OCI-M2 (cell line): Measurements from ENCODE around the gene KCNC3.

Experiments
- DNase-seq: peaks from one replicate; lab custom pipeline; 2025; ENCODE audit not compliant: unreplicated experiment; lab: John Stamatoyannopoulos, UW

KCNC3 gene

DNA sequence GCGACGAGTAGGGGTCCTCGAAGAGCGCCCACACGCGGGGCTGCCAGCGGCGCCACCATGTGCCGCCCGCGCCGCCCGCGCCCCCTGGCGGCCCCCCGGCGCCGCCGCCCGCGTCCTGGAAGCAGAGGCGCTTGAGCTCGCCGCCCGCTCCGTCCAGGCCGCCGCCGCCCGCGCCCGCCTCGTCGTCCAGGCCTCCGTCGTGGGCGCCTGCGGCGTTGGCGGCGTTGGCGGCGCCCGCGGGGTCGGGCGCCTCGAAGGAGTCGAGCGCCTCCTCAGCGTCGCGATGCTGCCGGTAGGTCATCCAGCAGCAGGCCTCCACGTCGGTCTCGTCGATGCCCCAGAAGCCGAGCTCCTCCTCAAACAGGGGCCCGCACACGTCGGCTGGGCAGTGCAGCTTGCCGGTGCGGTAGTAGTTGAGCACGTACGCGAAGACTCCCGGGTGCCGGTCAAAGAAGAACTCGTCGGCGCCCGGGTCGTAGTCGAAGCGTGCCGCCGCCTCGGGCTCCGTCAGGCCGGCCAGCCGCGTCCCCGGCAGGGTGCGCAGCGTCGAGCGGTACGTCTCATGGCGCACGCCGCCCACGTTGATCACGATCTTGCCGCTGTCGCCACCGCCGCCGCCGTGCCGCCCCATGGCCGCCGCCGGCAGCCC lies 829 bp downstream of the KCNC3 start:
- DNase-seq: no peak

DNA sequence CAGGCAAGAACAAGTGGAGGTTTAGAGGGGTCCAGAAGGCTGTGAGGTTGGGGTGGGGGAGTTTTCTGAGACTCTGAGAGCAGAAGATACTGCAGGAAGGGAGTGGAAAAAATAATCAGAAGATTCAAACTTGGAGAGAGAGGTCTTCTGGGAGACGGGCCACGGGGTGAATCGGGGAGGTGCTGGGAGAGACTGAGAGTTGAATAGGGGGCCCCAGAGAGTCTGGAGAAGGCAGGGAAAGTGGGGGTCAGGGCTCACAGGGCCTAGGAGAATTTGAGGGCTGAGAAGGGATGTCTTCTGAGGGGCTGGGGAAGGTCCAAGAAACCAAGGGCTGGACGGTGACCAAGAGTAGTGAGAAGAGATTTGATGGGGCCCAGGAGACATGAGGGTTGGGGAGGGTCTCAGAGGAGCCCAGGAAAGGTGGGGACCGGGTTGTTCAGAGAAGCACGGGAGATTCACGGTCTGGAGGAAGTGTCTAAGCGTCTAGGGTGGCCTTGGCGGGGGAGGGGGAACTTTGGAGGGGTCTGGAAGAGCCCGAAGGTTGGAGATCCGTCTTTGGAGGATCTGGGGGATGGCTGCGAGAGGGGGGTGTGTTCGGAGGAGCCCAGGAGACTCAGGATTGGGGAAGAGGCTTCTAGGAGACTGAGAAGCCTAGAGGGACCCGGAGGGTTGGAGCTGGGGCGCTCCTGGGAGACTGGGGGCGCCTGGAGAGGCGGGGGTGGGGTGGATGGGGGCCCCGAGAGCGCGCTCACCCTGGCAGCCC lies 1.5 kb downstream of the KCNC3 start:
- no peak for DNase-seq

DNA sequence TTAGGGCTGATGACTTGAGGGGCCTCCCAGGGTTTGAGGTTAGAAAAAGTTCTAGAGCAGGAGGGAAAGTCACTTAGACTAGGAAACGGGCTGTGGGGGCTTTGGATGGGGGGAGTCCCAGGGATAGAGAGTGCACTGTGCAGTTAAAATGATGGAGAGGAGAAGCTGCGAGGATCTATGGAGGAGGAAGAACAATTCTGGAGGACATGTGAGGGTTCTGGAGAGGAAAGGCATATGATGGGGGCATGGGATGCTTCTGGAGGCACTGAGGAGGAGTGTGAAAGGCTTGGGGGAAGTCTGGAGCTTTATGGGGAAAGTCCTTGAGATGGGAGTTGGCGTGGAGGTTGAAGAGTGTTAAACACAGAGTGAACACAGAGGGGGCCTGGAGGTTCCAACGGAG lies 2.2 kb downstream of the KCNC3 start:
- no peak for DNase-seq

DNA sequence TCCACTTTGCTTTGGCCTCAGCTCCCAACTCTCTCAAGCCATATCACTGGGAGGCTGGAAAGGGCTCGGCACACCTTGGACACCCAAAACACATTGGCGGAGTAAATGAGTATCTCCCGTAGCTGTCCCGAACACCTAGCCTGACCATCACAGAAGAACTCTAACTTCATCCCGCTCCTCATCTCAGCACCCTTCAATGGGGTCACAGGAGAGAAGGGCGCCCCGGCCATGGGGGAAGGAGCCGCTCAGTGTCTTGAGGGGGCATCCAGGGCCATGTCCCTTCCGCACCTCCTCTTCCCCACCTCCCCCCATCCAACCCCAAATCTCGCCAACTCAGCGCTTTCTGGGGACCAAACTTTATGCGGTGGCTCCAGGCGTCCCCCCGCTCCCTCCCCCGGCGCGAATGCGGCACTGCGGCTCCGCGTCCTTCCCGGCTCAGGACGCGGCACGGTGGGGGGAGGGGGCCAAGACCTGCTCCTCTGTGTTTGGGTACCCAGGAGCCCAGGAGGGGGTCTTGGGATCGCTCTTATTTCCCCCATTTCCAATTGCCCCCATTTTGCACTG lies 3.0 kb downstream of the KCNC3 start:
- DNase-seq: no peak

DNA sequence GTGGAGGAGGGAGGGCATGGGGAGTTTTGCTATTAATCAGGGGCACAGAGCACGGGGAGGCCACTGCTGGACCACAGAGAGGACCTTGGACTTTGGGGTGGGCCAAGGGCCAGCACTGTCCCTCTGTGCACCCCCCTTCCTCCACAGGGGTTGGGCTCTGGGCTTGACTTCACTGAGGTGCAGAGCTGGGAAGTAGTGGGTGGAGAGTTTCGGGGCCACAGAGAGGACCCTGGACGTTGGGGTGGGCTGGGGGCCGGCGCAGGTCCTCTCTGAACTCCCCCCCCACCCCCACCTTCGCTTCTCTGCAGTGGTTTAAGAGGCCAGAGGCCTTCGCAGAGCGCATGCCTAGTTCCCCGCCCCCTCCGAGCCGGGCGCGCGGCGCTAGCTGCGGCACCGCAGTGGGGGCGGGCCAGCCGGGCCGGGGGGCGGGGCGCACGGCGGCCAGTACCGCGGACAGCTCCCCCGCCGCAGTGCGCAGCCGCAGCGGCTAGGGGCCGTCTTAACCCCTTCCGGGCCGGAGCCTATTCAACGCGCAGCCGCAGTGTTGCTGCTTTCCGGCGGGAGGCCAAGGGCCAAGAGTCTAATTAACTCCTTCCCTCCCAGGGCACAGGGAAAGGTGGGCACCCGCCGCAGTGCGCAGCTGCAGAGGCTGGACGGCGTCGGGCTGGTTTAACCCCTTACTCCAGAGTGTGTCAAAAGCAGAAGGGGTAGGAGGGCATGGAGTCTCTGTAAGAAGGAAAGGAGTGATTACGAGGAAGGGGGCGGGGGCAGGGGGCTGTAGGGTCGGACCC lies 3.7 kb downstream of the KCNC3 start:
- no peak for DNase-seq

DNA sequence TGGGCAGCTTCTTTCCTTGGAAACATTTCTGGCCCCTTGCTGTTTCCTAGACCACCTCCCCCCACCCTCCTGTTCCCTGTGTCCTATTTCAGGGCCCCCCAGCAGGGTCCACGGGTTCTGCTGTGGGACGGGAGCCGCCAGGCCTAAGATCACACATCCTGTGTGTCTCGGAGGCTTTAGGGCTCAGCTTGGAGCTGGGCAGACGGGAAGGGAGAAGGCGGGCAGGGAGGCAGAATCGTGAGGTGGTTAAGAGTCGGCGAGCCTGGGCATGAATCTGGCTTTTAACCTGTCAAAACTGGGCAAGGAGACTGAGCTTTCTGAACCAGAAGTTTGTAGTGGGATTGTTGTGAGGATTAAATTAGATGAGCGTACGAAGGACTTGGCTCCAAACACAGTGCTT lies 4.8 kb downstream of the KCNC3 start:
- DNase-seq: no peak

DNA sequence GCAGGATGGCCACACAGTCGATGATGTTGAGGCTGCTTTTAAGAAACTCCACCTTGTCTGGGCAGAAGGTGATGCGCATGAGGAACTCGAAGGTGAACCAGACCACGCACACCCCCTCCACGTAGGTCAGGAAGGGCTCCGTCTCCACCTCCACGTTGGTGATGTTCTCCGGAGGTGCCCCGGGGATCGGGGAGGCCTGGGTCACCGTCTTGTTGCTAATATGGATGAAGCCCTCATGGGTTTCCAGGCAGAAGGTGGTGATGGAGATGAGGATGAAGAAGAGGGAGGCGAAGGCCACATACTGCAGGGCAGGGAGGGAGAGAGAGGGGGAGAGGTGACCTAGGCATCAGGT lies 5.4 kb downstream of the KCNC3 start:
- no peak for DNase-seq

DNA sequence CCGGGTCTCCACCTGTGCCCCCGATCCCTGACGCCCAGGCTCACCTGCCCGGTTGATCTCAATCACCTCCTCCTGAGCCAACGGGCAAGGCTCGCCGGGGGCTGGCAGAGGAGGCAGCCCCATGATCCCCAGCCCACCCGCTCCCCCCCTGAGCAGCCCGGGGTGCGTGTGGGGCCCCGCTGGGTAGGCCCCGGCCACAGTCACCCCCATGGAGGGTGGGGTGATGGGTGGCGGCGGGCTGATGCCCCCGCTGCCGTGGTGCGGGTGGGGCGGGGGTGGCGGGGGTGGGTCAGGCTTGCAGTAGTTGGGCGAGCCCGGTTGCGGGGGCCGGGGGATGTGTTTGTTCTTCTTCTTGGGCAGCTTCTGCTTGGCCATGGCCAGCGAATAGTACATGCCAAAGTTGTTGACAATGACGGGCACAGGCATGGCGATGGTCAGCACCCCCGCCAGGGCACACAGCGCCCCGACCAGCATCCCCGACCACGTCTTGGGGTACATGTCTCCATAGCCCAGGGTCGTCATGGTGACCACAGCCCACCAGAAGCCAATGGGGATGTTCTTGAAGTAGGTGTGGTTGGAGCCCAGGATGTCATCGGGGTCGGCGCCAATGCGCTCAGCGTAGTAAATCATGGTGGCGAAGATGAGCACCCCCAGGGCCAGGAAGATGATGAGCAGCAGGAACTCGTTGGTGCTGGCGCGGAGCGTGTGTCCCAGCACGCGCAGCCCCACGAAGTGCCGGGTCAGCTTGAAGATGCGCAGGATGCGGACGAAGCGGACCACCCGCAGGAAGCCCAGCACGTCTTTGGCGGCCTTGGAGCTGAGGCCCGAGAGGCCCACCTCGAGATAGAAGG lies 6.0 kb downstream of the KCNC3 start:
- no peak for DNase-seq

DNA sequence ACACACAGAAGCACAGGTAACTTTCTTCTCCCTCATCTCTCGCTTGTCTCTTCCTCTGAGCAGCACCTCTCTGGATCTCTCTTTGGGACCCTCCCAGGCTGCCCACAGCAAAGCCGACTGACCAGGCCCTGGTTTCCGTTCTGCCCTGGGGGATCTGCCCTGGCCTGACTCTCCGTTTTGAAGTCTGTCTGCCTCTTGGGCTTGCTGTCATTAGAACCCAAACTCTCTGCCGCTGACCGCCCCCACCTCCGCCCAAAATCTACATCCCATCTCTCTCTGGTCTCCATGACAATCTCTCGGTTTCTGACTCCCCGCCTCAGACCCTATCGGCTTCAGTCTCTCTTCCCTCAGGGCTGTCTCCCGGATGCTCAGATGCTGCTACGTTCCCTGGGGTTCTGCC lies 6.9 kb downstream of the KCNC3 start:
- DNase-seq: no peak

DNA sequence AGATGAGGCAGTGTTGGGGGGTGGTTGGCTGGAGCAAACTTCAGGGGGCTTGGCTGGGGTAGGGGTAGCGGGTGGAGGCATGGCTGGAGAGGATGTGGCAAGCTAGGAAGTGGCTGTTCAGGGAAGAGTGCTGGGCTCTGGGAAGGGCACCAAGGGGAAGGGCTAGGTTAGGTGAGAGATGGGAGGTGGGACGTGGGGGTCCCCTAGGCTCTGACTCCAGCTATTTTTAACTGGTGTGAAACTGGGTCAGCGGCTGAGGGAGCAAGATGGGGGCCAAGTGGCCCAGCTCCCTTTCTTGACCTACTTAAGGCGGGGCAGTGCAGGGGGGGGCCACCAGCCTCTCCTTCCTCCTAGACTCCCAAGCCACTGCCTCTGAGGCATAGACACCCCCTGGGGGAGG lies 7.3 kb downstream of the KCNC3 start:
- no peak for DNase-seq

DNA sequence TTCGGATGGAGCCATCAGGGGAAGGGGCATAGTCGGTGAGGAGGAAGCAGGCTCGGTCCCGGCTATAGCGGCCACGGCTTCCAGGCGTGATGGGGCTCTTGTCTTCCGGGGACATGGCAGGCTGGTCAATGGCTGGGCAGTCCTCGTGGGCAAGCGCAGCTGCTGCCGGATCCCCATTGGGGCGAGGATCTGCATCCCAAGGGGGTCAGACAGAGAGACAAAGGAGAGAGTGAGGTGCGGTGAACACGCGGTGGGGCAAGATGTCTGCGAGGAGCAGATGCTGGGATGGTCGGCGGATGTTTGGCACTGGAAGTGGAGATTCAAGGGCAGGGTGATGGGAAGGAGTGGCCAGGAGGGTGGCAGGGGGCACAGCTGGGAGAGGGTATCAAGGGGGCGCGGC lies 8.6 kb downstream of the KCNC3 start:
- DNase-seq: no peak

DNA sequence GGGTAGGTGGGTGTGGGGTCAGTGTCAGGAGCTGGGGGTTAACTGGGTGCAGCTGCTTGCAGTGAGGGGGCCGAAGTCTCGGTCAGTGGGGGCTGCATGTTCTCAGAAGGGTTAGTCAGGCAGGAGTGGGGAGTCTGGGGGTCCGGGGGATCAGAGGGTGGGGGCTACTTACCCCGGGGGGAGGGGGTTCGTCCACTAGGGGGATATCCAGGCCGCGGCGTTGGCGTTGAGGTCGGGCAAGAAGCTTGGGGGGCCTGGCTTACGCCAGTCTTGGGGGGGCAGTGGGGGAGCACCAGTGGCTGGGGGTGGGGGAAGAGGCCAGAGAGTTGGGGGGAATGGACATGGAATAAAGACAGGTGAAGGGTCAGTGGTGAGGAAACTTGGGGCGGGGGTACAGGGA lies 9.1 kb downstream of the KCNC3 start:
- DNase-seq: no peak

DNA sequence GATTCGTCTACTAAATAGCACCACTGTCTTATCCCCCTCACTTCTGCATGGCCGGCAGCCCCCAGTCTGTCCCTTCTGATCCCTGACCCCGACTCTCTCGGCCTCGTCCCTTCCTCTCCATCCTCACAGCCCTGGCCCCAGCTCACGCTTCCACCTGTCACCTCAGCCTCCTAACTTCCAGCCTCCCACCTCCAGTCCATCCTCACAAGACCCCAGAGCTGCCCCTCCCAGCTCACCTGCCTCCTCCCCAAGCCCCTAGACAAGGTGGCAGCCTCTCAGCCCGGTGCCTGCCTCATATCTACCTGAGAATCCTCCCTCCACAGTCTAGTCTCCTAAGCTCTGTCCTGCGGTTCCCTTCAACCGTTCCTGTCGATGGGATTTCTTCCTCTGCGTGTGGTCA lies 10.0 kb downstream of the KCNC3 start:
- DNase-seq: no peak

DNA sequence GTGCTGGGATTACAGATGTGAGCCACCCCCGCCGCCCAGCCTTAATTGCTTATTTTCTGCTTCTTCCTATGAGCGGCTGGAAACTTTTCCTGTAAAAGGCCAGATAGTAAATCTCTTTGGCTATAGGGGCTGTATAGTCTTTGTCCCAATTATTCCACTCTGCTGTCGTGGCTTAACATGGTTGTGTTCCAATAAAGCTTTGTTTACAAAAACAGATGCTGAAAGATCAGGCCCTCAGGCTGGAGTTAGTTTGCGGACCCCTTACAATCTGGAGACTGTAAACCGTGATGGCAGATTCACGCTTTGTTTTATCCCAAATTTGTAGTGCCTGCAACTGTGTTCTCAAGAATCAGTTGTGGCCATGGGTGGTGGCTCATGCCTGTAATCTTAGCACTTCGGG lies 10.7 kb downstream of the KCNC3 start:
- DNase-seq: no peak

DNA sequence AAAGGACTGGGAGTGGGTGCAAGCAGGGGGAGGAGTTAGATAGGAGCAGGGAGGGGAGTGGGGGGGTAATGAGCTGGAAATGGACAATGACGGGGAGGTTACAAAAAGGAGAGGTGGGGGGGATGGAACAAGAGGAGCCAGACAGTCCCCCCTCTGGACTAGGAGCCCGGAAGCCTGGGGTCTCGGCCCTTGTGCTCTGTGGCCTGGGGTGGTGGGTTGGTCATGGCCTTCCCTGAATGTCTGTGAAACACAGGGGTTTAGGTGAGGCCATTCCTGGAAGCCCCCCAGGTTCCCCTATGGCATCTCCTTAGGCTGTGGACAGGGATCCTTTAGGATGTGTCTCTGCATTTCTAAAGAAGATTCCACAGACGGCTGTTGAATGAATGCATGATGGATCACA lies 12.1 kb downstream of the KCNC3 start:
- DNase-seq: no peak

DNA sequence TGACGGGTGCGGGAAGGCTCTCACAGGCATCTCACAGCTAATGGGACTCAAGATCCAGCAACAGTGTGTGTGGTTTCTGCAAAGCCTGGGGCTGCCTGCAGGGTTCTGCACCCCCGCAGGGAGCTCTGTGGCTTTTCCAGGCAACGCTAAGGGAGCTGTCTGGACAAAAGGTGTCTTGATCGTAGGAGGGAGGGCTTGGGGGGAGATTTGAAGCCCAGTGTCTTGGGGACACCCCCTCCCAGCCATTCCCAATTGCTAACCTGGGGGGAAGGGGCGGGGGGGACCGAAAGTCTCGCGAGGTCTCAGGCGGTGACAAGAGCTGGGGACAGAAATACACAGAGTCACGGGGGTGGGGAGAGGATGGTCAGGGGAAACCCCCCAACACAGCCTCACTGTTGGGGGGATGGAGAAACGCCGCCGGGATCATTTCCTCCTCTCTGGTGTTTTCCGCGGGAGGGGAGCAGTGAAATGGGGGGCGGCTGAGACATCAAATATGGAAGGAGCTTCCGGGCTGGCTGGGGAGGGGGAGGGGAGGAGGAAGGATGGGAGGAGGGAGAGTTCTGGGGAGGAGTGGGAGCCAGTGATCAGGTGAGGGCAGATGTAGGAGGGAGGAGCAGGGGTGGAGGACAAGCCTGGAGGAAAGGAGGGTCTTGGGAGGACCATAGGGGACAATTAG lies 13.3 kb downstream of the KCNC3 start:
- no peak for DNase-seq

DNA sequence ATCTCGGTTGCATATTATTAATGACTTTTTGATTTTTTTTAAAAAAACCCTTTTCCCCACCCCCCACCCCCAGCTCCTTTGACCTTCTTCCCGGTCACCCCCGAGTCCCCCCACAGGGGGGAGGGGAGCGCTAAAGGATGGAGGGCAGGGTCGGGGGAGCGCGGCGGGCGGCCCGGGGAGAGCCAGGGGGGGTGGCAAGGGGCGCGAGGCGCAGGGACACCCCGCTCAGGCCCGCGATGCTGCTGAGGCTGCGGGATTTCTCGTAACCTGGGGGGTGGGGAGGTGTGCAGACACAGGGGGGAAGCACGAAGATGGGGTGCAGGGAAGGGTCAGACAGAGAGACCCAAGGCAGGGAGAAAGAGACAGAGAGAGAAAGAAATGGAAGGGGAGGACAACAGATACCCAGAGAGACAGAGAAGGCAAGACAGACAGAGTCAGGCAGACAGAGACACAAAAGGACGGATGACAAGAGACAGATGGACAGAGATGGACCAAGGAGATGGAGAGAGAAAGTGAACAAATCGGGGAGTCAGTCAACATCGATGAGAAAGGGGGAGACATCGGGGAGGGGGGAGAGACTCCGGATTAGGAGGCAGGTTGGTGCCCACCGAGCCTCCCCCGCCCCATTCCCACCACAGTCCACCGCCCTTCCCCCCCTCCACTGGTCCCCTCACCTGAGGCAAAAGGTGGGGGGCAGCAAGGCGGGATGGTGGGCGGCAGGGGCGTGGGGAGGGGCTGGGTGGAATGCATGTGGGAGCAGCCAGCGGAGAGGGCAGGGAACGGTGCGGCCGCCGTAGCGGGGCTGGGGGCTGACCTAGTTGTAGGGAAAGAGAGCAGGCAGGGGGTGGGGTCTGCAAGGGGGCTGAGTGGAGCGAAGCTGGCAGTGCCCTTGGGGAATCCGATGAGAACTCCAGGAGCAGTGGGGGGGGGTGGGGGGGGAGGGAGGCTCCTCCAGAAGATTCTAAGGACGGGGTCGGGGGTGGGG lies 14.2 kb downstream of the KCNC3 start:
- DNase-seq: no peak

DNA sequence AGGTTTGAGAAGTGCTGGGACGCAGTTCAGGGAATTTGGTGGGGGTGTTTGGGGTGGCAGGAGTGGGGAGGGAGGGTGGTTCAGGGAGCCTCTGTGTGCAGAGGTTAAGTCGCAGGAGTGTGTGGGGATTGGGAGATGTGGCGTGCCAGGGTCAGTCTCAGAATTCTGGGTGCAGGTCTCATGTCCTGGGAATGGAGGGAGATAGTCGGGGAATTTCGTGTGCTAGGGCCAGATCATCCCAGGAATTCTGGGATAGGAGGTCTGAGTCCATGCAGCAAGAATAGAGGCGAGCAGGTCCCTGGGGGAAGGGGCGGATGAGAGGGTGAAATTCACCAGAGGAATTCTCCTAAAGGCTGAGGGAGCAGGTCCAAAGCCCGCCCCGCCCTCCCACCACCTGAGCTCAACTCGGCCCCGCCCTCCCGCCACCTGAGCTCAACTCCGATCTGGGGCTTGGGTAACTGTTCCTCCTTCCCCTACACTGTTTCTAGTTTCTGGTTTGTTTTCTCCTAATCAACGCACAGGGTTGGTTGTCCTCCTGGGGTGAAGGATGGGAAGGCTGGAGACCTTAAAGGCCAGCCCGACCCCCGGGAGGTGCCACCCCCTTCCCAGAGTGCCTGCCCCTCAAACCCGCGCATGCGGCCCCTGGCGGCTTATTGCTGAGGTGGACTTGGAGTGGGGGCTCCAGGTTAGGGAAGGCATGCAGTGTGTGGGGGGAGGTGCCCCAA lies 15.2 kb downstream of the KCNC3 start:
- no peak for DNase-seq
